ENCODE data around the gene KLC1.

Gene KLC1

DNA sequence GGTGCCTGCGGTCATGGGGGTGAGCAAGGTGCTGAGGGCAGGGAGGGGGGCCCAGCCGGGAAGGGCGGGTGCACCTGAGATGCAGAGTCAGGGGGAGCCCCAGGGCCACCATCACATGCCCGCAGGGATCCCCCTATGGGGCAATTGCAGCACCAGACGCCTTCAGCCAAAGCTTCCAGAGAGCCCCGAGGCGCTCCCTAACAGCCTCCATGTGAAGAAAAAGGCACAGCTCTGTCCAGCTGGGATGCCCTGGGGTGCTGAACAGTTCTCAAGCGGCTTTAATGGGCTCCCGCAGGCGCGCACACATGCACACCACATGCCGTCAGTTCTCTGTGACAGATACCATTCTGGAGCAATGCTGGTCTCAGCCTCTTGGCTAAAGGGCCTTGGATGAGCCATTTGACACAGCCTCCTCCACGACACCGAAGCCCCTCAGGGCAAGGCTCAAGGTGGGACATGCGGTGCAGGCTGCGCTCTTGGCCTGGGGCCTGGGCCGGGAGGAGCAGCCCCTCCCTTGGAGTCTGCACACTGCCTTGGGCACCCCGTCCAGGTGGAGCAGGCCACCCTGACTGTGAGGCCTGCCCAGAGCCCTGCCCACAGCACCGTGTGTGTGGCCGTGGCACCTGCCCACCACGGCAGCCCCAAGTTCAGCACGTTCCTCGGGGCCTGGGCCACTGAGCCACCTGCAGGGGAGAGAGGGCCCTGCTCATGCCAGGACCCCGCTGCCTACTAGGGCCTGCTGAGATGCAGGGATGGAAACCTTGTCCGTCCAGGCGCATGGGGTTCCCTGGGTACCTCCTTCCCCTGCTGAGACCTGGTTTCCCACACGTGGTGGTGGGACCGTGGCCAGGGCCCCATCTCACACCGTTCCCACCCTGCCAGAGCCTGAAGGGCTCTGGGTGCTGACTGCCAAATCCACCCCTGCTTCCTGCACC lies 78.6 kb downstream of the KLC1 start:
- H3K36me3 ChIP-seq (ENCODE audit: control insufficient read depth in 1 of 2, insufficient read depth in 2 of 2, low read length in 2 of 2), result peaks cover 3 to 33% of the 10 kb centered on the region in 2 donors
- H3K4me1 ChIP-seq (ENCODE audit: control insufficient read depth in 1 of 2, insufficient read depth in 2 of 2, low read length in 2 of 2), result peaks cover 4 to 18% of the 10 kb centered on the region in 2 donors
- H3K9me3 ChIP-seq (ENCODE audit: control insufficient read depth in 1 of 2, low read length in 2 of 2), result no peaks in the 10 kb centered on the region
- H3K27me3 ChIP-seq (ENCODE audit: low read depth, low read length), result no peaks in the 10 kb centered on the region
- no peak overlapping the region for H3K27ac ChIP-seq (ENCODE audit: low read length)
- H3K4me3 ChIP-seq (ENCODE audit: low read depth in 1 of 2, low read length in 2 of 2), result no peak overlapping the region

DNA sequence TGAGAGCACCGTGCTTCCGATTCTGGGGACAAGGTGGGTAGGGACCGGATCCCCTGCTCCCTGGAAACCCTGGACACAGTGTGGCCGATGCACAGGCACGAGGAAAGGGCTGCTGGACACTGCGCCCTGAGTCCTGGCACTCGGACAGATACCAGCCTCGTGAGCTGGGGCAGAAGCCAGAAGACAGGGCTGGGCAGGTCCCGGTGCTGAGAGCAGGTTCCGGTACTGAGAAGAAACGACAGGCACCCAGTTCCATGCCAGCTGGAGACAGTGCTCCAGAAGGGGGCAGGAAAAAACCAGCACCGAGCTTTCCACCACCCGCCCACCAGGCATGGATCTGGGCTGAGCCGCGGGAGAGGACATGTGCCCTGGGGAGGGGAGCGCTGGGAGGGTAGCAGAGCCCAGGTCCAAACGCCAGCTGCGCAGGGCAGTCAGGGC lies 79.8 kb downstream of the KLC1 start:
- peaks cover 4 to 19% of the 10 kb centered on the region in 2 donors for H3K4me1 ChIP-seq (ENCODE audit: control insufficient read depth in 1 of 2, insufficient read depth in 2 of 2, low read length in 2 of 2)
- peaks cover 0 to 21% of the 10 kb centered on the region in 2 donors for H3K36me3 ChIP-seq (ENCODE audit: control insufficient read depth in 1 of 2, insufficient read depth in 2 of 2, low read length in 2 of 2)
- H3K27ac ChIP-seq (ENCODE audit: low read length), result no peak overlapping the region
- H3K4me3 ChIP-seq (ENCODE audit: low read depth in 1 of 2, low read length in 2 of 2), result no peak overlapping the region
- H3K9me3 ChIP-seq (ENCODE audit: control insufficient read depth in 1 of 2, low read length in 2 of 2), result no peaks in the 10 kb centered on the region
- H3K27me3 ChIP-seq (ENCODE audit: low read depth, low read length), result no peaks in the 10 kb centered on the region

DNA sequence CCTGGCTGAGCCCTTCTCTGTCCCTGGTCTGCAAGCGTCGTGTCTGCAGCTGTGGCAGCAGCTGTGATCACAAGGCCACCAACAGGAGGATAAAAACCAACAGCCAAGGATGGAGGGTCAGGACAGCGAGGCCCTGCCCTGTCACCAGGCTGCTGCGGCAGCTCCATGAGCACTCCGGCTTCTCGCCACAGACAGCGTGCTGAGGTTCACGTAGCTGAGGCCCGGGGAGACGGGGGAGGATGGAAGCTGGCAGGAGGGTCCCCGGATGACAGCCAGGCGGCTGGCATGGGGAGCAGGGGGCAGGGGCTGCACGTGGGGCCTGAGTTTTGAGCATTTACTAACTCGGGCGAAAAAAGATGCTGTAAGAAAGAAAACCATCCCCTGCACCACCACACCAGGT lies 80.8 kb downstream of the KLC1 start:
- Histone ChIP-seq H3K27me3 (ENCODE audit: low read depth, low read length) (no peaks in the 10 kb centered on the region), H3K4me3 (ENCODE audit: low read depth in 1 of 2, low read length in 2 of 2) (no peak overlapping the region), H3K27ac (ENCODE audit: low read length) (no peak overlapping the region), H3K36me3 (ENCODE audit: control insufficient read depth in 1 of 2, insufficient read depth in 2 of 2, low read length in 2 of 2) (peaks cover 0 to 18% of the 10 kb centered on the region in 2 donors), H3K9me3 (ENCODE audit: control insufficient read depth in 1 of 2, low read length in 2 of 2) (no peaks in the 10 kb centered on the region), H3K4me1 (ENCODE audit: control insufficient read depth in 1 of 2, insufficient read depth in 2 of 2, low read length in 2 of 2) (peaks cover 4 to 24% of the 10 kb centered on the region in 2 donors)

DNA sequence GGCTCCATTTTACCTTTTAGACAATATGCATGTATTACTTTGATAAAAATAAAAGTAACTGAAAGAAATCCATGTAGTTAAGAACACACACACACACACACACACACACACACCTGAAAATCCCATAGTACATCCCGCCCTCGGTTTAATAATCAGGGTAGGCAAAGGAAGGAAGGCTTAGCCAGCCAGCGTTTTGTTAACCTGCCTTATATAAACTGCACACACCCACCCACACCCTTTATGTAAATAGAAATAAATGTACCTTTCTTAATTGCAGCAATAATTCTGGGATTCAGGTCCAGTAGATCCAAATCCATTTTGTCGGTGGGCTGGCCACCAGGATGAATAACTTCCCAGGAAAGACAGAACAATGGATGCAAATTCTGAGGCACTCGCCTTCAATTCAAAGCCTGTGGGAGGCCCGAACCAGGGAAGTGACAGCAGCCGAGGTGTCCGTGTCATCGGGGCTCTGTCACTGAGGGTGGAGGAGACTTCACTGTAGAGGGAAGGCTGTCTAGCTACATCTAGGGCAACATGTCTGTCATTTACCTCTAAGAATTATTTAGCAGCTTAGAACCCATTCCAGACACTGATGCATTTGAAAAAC lies 81.9 kb downstream of the KLC1 start:
- H3K4me3 ChIP-seq (ENCODE audit: low read depth in 1 of 2, low read length in 2 of 2), result no peak overlapping the region
- no peaks in the 10 kb centered on the region for H3K27me3 ChIP-seq (ENCODE audit: low read depth, low read length)
- no peak overlapping the region for H3K27ac ChIP-seq (ENCODE audit: low read length)
- no peaks in the 10 kb centered on the region for H3K9me3 ChIP-seq (ENCODE audit: control insufficient read depth in 1 of 2, low read length in 2 of 2)
- H3K4me1 ChIP-seq (ENCODE audit: control insufficient read depth in 1 of 2, insufficient read depth in 2 of 2, low read length in 2 of 2), result peaks cover 4 to 27% of the 10 kb centered on the region in 2 donors
- H3K36me3 ChIP-seq (ENCODE audit: control insufficient read depth in 1 of 2, insufficient read depth in 2 of 2, low read length in 2 of 2), result peaks cover 0 to 14% of the 10 kb centered on the region in 2 donors

DNA sequence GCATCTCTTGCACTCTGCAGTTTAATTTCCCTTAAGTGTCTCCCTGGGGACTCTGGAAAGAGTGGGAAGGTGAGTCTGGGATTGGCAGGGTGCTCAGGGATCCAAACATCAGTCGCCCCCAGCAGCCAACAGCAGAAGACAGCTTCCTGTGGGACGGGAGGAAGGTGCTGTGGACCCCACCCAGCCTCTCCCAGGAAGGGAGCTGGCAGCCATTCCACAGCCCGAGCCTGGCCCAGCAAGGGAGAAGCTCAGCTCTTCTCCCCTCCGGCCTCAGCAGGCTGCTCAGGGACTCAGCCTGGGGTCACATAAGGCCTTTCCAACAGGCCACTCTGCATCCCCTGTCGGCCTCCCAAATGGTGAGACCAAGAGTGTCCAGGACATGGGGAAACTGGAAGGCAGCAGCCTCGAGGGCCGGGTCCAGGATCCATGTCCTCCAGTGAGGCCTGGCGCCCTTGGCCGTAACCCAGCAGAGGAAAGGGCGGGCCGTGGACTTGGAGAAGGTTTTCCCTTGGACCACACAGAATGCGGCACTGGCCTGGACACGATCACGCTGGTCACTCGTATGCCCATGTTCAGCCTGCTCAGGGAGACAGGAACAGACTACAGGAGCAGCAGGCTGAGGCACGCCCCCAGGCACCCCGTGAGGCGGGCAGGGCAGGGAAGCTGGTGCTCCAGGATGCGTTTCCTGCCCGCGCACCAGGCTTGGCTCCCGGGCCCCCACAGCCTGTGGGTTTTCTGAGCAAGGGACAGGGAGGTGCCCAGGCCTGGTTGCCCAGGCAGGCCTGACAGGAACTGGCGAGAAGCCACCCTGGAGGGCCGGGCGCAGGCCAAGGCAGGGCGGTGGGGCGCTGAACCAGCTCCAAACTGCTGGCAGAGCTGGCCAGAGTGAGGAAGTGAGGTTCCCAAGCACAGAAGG lies 82.8 kb downstream of the KLC1 start:
- no peaks in the 10 kb centered on the region for H3K27me3 ChIP-seq (ENCODE audit: low read depth, low read length)
- no peak overlapping the region for H3K4me3 ChIP-seq (ENCODE audit: low read depth in 1 of 2, low read length in 2 of 2)
- peaks cover 0 to 6% of the 10 kb centered on the region in 2 donors for H3K36me3 ChIP-seq (ENCODE audit: control insufficient read depth in 1 of 2, insufficient read depth in 2 of 2, low read length in 2 of 2)
- H3K27ac ChIP-seq (ENCODE audit: low read length), result no peak overlapping the region
- H3K9me3 ChIP-seq (ENCODE audit: control insufficient read depth in 1 of 2, low read length in 2 of 2), result no peaks in the 10 kb centered on the region
- H3K4me1 ChIP-seq (ENCODE audit: control insufficient read depth in 1 of 2, insufficient read depth in 2 of 2, low read length in 2 of 2), result peaks cover 6 to 31% of the 10 kb centered on the region in 2 donors

DNA sequence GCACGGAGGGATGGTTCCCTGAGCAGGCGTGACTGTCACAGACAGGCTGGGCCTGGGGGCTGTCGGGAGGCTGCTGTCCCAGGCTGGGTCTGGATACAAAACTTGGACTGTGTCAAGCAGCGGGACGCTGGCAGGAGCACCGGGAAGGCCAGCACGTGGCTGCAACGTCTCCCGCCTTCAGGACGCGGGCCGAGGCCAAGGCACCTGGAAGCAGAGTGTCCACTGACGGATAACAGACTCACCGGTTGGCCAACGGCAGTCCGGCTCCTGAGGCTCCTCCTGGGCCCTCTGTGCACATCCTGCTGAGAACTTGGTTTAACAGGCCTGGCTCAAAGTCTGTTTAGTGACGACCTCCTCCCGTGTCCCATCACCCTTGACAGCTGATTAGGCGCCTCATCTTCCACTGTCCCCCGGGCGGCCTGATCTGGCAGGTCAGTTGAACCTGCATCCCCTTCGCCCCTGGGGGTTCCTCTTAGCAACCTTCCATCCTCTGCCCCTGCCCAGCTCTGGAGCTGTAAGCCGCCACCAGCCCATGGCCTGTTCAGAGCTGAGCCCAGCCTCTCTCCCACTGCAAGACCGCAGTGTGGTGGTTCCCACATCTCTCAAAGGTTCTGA lies 83.7 kb downstream of the KLC1 start:
- no peaks in the 10 kb centered on the region for H3K27me3 ChIP-seq (ENCODE audit: low read depth, low read length)
- peaks cover 0 to 4% of the 10 kb centered on the region in 2 donors for H3K36me3 ChIP-seq (ENCODE audit: control insufficient read depth in 1 of 2, insufficient read depth in 2 of 2, low read length in 2 of 2)
- H3K9me3 ChIP-seq (ENCODE audit: control insufficient read depth in 1 of 2, low read length in 2 of 2), result no peaks in the 10 kb centered on the region
- H3K27ac ChIP-seq (ENCODE audit: low read length), result no peak overlapping the region
- no peak overlapping the region for H3K4me3 ChIP-seq (ENCODE audit: low read depth in 1 of 2, low read length in 2 of 2)
- H3K4me1 ChIP-seq (ENCODE audit: control insufficient read depth in 1 of 2, insufficient read depth in 2 of 2, low read length in 2 of 2), result peaks cover 8 to 41% of the 10 kb centered on the region in 2 donors

DNA sequence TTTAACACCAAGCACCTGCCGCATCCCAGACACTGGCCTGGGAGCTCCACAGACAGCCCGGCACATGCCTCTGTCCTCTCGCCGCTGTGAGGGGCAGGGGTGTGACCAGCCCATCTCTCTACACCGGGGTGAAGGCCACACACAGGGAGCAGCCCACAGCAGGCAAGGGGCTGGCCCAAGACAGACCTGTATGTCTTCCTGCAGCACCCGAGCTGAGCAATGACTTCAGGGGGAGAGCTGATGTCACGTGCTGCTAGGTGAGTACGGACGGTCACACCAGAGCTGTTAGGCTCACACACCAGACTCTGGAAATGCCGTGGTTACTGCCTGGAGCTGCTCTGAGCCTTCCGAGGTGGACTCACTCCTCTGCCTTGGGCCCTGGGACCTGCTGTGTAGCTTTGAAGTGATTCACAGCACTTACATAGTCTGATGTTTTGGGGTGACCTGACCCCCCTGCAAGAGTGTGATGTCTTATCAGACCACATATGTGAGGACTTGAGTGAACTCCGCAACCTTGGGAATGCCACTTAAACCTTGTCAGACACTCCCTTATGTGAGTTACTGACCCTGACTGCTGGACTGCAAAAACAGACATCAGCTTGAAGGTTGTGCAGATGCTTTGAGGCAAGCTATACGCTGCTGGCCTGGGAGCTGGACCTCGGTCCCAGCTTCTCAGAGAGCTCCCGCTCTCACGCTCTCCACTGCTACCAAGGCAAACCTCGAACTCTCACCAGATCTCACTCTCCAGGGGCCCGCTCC lies 84.5 kb downstream of the KLC1 start:
- H3K27me3 ChIP-seq (ENCODE audit: low read depth, low read length), result no peaks in the 10 kb centered on the region
- no peaks in the 10 kb centered on the region for H3K9me3 ChIP-seq (ENCODE audit: control insufficient read depth in 1 of 2, low read length in 2 of 2)
- peaks cover 8 to 48% of the 10 kb centered on the region in 2 donors for H3K4me1 ChIP-seq (ENCODE audit: control insufficient read depth in 1 of 2, insufficient read depth in 2 of 2, low read length in 2 of 2)
- H3K4me3 ChIP-seq (ENCODE audit: low read depth in 1 of 2, low read length in 2 of 2), result no peak overlapping the region
- no peak overlapping the region for H3K27ac ChIP-seq (ENCODE audit: low read length)
- no peaks in the 10 kb centered on the region for H3K36me3 ChIP-seq (ENCODE audit: control insufficient read depth in 1 of 2, insufficient read depth in 2 of 2, low read length in 2 of 2)

DNA sequence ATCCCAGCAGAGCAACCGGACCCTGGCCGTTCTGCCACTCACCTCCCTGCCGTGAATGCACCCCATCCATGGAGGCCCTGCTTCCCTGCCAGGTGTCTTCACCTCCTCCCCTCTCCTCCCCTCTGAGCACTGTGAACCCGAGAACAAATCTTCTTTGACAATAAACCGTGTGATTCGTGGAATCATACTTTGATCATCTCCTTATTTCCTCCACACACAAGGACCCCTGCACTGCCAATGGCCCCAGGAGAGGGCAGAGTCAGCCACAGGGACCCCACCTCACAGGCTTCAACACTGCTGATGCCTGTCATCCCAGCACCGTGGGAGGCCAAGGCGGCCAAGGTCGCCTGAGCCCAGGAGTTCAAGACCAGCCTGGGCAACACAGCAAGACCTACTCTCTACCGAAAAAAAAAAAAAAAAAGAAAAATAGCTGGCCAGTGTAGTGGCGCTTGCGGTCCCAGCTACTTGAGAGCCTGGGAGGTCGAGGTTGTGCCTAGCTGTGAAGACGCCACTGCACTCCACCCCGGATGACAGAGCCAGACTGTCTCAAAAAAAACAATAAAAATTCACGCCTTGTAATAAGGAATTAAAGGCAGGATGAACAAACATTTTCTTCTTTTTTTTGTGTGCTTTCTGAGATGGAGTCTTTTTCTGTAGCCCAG lies 85.2 kb downstream of the KLC1 start:
- Histone ChIP-seq H3K27ac (ENCODE audit: low read length) (no peak overlapping the region), H3K9me3 (ENCODE audit: control insufficient read depth in 1 of 2, low read length in 2 of 2) (no peaks in the 10 kb centered on the region), H3K36me3 (ENCODE audit: control insufficient read depth in 1 of 2, insufficient read depth in 2 of 2, low read length in 2 of 2) (no peaks in the 10 kb centered on the region), H3K4me3 (ENCODE audit: low read depth in 1 of 2, low read length in 2 of 2) (peak overlapping the region in 1 of 2 donors; percentile 80), H3K4me1 (ENCODE audit: control insufficient read depth in 1 of 2, insufficient read depth in 2 of 2, low read length in 2 of 2) (peaks cover 8 to 49% of the 10 kb centered on the region in 2 donors), H3K27me3 (ENCODE audit: low read depth, low read length) (no peaks in the 10 kb centered on the region)

DNA sequence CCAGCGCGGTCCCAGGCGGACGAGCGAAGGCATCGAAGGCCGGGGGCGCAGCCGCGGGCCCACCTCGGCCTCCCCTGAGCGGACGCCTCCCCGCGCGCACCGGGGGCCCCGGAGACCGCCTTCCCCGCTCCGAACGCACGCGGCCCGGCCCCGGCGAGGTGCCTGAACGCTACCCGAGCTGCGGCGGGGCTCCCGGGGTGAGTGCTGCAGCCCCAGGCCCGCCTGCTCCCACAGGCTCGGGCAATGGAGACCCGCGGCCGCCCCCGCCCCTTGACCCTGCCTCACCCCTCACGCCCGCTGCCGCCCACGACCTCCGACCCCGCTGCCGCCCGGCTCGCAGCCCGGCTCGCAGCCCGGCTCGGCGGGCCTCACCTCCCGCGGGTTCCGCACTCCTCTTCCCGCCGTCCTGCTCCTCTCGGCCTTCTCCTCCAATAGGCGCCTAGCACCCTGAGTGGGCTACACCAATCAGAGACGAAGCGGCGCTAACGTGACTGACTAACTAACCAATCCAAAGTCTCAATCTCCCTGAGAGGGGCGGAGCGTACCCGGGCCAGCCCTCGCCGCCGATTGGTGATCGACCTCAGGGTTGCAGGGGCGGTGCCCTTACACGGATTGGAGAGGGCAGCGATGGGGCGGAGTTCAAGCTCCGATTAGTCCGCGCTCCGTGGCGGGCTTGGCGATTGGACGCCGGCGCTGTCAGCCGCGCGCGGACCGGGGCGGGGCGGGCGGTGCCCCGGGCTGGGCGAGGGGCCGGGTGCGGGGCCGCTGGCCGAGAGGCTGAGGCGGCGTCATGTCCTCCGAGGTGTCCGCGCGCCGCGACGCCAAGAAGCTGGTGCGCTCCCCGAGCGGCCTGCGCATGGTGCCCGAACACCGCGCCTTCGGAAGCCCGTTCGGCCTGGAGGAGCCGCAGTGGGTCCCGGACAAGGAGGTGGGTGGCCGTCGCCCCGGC lies 86.3 kb downstream of the KLC1 start, which contains the start of the genes XRCC3 and ZFYVE21:
Gene XRCC3, minus strand, starts transcription at position 400 of the 949 bp plus-strand sequence. CDS start 4,364 bp downstream, outside the sequence.
Gene ZFYVE21, plus strand, starts transcription at position 759 of the 949 bp plus-strand sequence. Its CDS starts 32 bp downstream, at position 791.
- Histone ChIP-seq H3K4me3 (ENCODE audit: low read depth in 1 of 2, low read length in 2 of 2) (peak within 1 kb of the TSS; percentile 56 to 84), H3K27ac (ENCODE audit: low read length) (no peak within 1 kb of the TSS), H3K27me3 (ENCODE audit: low read depth, low read length) (no peaks in the 10 kb centered on the region), H3K4me1 (ENCODE audit: control insufficient read depth in 1 of 2, insufficient read depth in 2 of 2, low read length in 2 of 2) (peaks cover 8 to 49% of the 10 kb centered on the region in 2 donors), H3K9me3 (ENCODE audit: control insufficient read depth in 1 of 2, low read length in 2 of 2) (no peaks in the 10 kb centered on the region), H3K36me3 (ENCODE audit: control insufficient read depth in 1 of 2, insufficient read depth in 2 of 2, low read length in 2 of 2) (no peaks in the 10 kb centered on the region)
